ENCODE measurements around the gene TMEM175. TPM values are rescaled to one million over a fixed set of nuclear protein-coding genes. Genes with fewer than 3 reads are reported as not detected.

The TMEM175 gene
- total and polyA plus RNA-seq, 9 of the 15 experiments (the other 6 are each of a cell fraction or from before 2014, with no cell fraction given), result 0.13 to 30.9 (median 9.4) TPM

DNA sequence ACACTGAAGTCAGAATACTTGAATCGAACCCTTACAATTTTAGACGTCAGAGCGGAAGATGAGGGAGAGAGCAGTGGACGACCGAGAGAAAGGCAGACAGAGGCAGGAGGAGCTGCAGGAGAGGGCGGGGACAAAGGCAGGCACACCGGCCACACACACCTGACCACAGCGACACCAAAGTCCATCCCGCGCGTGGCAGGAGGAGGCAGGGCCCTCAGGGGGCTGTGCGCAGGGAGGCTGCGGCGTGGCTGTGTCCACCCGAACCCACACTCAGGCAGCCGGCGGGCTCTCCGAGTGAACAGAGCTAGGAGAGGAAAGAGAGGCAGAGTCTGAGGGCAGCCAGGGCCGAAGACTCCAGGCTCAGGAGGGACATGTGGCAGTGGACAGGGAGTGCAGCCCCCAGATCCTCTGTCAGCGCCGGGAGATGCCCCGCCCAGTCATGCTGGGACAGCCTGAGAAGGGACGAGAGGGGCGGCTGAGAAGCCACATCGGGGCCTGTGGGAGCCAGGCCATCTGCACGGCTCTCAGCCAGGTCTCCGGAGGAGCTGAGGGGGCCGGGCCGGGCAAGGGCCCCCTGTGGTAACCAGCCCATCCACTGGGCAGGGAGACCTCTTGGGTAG lies 20.3 kb upstream of the TMEM175 start:
- Histone ChIP-seq H3K9ac (ENCODE audit: insufficient read depth in 1 of 2, low read depth in 2 of 2, low read length in 2 of 2) (no peak overlapping the region), H4K20me1 (replicated peaks; ENCODE audit: control insufficient read depth, insufficient read depth, low read length) (0 out of 2 replicates have a peak, but pooled peaks cover 6% of the 10 kb centered on the region), H3K27me3 (ENCODE audit: control insufficient read depth in 2 of 2, insufficient read depth in 2 of 2, low read length in 2 of 2) (no peaks in the 10 kb centered on the region), H3K9me1 (ENCODE audit: control insufficient read depth, insufficient read depth, low read length) (no peaks in the 10 kb centered on the region), H3K4me2 (ENCODE audit: insufficient read depth, low read length) (no peak overlapping the region), H3K27ac (ENCODE audit: extremely low read depth, low read depth, low read length) (no peak overlapping the region), H3K79me2 (ENCODE audit: control insufficient read depth, insufficient read depth, low read length) (peaks cover 31% of the 10 kb centered on the region), H2AFZ (ENCODE audit: low read depth, low read length) (no peak overlapping the region), H3K9me3 (replicated peaks; ENCODE audit: control insufficient read depth, insufficient read depth, low read depth, low read length) (no peaks in the 10 kb centered on the region), H3K36me3 (ENCODE audit: control insufficient read depth, insufficient read depth, low read length) (peaks cover 58% of the 10 kb centered on the region; the same call in 2 of the 3 replicates), H3K4me3 (no peak overlapping the region), H3K4me1 (replicated peaks in 1 of 2; ENCODE audit: control insufficient read depth in 2 of 2, insufficient read depth in 2 of 2, low read length in 2 of 2) (peaks cover 0 to 21% of the 10 kb centered on the region in 2 experiments; a peak in 2 of 5 replicates)
- no peak for FAIRE-seq
- intact Hi-C loops (cut with micrococcal nuclease) (no loop called here), in situ Hi-C loops (cut with MboI) (no loop called here)
- DNase-seq (ENCODE audit: extremely low read depth in 1 of 4, low spot score in 3 of 4), result no peak
- POLR2A ChIA-PET, result interaction anchor here (0.6 to 0.8 kb wide), 2 partner anchors 13 to 75 kb away, joined by 3 read pairs; partner anchors contain the start of gene IDUA
- WGBS (ENCODE audit: insufficient coverage, low coverage, missing lambda C conversion rate), result 93% methylated on average over 19 of the region's 29 CpGs
- CTCF ChIA-PET (ENCODE audit: low intra/inter-chr PET ratio), result no interaction called here
- BruUV-seq (replicated peaks), result no TSS peak
- TF ChIP-seq ZNF124 (CRISPR knock-in tag; IDR thresholded peaks at IDR 0.05) (no peak), ZSCAN29 (IDR thresholded peaks at IDR 0.05) (no peak), FOXJ2 (tag; IDR thresholded peaks at IDR 0.05) (no peak), ZNF253 (CRISPR knock-in tag; conservative IDR thresholded peaks at IDR 0.05) (no peak), KLF13 (tag; IDR thresholded peaks at IDR 0.05; ENCODE audit: borderline replicate concordance, low read depth) (no peak)
- TF ChIP-seq, protein P1, sequence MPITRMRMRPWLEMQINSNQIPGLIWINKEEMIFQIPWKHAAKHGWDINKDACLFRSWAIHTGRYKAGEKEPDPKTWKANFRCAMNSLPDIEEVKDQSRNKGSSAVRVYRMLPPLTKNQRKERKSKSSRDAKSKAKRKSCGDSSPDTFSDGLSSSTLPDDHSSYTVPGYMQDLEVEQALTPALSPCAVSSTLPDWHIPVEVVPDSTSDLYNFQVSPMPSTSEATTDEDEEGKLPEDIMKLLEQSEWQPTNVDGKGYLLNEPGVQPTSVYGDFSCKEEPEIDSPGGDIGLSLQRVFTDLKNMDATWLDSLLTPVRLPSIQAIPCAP (CRISPR knock-in tag; IDR thresholded peaks at IDR 0.05; ENCODE audit: borderline replicate concordance), result no peak
- no peak for ATAC-seq

All from K562 (cell line).